Sciatic nerve (tissue), 2 donors: Measurements from ENCODE around the gene WDFY3. TPM values are rescaled to one million over a fixed set of nuclear protein-coding genes. Genes with fewer than 3 reads are reported as not detected.

Source experiments
- ATAC-seq: fragments of 200-7000 bp; cut with Tn5 transposase; one replicate; pipeline ENCODE4 v1.9.1; 2020; ENCODE audit warnings: mild to moderate bottlenecking, moderate library complexity
- DNase-seq: peaks from one replicate; pipeline ENCODE4 v3.0.0-alpha.2; 2020; ENCODE audit warnings: low spot score
- intact Hi-C: fragments of 100-400 bp; cut with DNase I; formaldehyde crosslinking; loops from one replicate; pipeline ENCODE4 v1.14.2; 2022
- total RNA-seq: library from RNA; stranded (reverse); fragmentation: NEBNext Ultra II Directional; extraction: Animal tissue kit (Norgen Biotek cat#: 25700); gene quantifications from one replicate; pipeline ENCODE4 v1.2.1, GENCODE V29; 2021
- donor health status: DM: no; HTN: no; CAD: no.
- donor health status: DM: no; HTN: no; CAD: no.

The WDFY3 gene
- total RNA-seq, 1 donor from 2014 or later, result 139 TPM

DNA sequence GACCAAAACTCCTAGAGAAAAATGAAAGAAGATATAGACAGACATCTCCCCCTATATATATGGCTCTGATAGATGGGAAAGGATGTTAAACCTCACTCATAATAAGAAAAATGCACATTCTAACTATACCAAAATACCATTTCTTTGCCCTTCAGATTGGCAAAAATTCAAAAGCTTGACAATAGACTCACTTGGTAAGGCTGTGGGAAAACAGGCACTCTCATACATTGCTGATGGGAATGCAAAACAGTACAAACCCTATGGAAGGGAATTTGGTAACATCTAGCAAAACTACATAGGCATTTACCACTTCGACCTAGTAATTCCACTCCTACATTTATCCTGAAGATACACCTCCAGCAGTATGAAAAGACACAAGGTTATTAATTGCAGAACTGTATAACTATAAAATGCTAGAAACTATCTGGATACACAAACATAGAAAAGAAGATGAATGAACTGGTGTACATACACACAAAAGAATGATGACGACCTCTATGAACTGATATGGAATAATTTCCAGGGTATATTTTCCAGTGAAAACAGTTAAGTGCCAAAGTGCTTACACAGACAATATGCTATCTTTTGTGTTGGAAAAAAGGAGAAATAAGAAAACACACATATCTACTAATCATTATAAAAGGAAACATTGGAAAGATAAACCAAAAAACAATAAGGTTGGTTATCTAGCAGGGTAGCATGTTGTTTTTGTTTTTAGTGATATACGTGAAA lies 48.5 kb downstream of the WDFY3 start:
- intact Hi-C loops, result no loop called here
- ATAC-seq (no peak), DNase-seq (no peak)

DNA sequence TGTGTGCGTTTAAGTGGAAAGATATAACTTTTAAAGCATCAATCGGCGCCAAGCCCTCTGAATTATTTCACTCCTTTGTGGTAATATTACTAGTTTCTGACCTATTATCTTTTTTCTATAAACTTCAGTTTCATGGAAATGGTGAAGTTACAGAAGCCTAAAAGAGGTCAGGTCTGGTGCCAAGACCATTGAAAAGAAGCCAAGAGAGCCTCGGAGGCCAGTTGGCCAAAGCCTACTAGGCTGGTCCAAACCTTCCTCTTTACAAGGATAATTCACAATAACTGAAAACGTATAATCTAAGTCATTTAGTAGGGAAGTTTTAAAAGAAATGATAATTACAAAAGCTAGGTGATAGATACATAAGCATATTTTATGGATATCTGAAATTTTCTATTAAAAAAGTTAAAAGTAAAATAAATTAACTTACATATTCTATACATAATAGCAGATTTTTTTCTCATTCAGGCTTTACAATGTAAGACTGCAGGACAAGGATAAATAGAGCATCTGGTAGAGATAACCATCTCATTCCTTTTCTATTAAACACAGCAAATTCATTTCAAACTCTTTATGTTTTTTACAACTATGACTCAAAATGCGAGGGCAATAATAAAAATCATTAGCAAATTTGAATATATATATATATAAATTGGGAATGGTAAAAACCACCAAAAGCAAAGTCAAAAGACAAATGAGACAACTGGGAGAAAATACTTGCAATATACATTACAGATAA lies 49.2 kb downstream of the WDFY3 start:
- DNase-seq, result no peak
- no peak for ATAC-seq
- intact Hi-C loops, result no loop called here

DNA sequence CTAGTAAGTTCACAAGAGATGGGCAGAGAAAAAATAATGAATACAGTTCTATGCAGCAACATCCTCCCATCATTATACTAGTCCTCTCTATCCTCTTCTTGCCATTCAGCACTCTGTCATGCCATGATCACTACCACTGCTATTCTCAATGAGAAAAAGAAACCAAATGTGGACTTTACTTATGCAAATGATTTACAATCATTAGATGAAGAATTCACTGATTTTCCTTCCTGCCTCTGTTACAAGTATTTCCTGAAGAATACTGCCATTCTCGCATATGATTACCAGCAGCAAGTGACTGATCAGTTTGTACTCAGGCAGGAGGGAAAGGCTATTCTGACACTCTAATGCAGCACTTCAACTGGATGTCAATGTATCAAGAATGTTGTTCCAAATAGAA lies 50.3 kb downstream of the WDFY3 start:
- DNase-seq, result no peak

DNA sequence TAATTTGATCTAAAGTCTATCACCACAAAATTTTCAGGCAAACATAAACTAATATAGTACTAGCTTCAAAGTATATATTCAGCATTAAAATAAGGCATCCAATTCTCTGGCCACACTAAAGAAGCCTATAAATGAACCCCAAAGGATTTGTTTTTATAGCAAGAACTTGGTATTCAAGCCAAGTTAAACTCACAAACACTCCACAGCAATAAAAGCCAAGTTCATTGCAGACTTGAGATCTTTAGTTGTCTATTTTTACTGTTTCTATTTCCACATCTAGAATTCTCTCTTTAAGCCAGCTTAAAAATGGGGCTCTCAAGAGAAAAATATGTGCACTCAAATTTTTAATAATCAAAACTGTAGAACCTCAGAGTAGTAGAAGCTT lies 51.1 kb downstream of the WDFY3 start:
- no peak for DNase-seq
- intact Hi-C loops, result no loop called here
- no peak for ATAC-seq

More for the DNA sequence above, 50.3 kb downstream of the WDFY3 start:
- intact Hi-C loops, result no loop called here
- no peak for ATAC-seq

DNA sequence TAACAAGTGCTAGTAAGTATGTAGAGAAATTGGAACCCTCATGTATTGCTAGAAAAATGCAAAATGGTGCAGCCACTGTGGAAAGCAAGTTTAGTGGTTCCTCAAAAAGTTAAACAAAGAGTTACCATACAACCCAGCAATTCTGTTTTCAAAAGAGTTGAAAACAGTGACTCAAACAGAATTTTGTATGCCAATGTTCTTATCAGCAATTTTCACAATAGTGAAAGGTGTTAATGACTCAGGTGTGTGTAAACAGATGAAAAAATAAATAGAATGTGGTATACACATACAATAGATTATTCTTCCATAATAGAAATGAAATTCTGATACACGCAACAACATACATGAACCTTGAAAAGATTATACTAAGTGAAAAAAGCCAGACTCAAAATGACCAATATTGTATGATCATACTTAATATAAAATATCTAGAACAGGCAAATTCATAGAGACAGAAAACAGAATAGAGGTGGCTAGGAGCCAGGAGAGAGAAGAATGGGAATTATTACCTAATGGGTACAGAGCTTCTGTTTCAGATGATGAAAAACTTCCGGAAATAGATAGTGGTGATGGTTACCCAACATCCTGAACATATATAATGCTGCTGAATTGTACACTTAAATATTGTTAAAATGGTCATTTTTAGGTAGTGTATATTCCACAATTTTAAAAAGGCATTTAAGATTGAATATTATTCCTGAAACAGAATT lies 51.6 kb downstream of the WDFY3 start:
- DNase-seq (no peak), ATAC-seq (no peak)
- intact Hi-C loops, result no loop called here

DNA sequence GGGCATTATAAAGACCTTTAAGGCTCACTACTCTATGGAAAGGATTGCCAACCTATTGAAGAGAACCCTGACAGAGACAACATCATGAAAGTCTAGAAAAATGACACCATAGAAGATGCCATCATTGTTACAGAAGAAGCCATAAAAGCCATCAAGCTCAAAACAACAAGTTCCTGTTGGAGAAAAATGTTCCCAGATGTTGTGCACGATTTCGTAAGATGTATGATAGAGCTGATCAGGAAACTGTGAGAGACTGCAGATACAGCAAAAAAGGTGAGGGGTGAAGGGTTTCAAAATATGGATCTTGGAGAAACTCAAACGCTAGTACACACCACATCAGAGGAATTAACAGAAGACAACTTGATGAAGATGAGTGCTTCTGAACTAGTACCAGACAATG lies 53.3 kb downstream of the WDFY3 start:
- ATAC-seq (no peak), DNase-seq (no peak)
- intact Hi-C loops, result no loop called here

DNA sequence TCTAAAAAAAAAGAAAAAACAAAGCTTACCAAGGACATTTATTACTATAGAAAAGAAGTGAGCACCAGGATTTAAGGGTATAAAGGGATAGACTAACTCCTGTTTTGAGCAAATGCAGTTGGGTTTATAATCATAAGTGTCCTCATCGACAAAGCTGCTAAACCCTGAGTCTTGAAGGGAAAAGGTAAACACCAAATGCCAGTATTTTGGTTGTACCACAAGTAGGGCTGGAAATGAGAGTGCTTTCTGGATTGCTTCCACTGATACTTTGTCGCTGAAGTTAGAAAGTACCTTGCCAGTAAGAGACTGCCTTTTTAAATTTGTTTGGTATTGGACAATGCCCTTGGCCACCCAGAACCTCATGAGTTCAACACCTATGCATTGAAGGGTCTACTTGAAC lies 53.7 kb downstream of the WDFY3 start:
- intact Hi-C loops, result no loop called here
- ATAC-seq, result no peak
- DNase-seq, result no peak

DNA sequence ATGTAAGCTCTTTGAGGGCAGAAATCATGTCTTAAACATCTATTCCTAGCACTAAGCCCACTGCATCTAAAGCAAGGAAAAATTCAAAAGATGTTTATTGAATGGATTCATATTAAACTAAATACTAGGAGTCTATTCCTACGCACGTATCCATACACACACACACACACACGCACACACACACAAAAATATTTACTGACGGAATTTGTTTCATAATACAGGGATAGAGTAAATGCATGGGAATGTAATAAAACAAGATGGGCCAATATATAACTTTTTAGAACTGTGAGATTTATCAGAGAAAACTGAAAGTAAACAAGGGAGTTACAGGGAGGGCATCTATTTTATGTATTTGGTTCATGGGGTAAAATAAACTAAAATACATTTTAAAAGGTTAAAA lies 57.6 kb downstream of the WDFY3 start:
- no peak for DNase-seq
- intact Hi-C loops, result no loop called here
- ATAC-seq, result no peak

DNA sequence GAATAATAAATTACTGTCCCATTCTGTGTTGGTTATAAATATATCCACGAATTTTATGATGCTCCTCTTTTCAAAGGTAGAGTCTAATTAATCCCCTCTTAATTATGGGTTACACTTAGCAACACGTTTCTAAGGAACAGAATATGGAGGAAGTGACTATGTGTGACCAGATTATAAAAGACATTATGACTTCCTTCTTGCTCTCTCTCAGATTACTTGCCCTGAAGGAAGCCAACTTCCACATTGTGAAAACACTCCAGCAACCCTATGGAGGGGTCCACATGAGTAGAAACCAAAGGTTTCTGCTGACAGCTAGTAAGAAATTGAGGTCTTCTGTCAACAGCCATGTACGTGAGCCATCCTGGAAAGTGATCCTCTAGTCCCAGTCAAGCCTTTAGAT lies 59.3 kb downstream of the WDFY3 start:
- intact Hi-C loops, result no loop called here
- DNase-seq (no peak), ATAC-seq (no peak)

DNA sequence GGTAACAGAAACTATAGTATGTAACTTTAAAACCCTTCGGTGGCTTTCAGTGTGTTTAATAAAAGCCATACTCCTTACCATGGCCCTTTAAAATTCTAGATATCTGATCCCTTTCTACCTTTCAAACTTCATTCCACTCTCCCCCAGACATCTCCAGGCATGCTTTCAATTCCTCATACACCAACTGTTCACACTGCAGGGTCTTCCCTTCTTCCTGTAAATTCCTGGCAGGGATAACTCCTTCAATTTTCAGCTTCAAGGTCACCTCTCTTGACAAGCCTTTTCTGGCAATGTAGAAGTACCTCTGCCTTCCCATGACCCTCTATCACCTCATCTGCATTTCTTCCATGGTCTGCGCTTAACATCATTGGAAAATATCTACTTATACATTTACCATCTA lies 60.8 kb downstream of the WDFY3 start:
- no peak for DNase-seq

DNA sequence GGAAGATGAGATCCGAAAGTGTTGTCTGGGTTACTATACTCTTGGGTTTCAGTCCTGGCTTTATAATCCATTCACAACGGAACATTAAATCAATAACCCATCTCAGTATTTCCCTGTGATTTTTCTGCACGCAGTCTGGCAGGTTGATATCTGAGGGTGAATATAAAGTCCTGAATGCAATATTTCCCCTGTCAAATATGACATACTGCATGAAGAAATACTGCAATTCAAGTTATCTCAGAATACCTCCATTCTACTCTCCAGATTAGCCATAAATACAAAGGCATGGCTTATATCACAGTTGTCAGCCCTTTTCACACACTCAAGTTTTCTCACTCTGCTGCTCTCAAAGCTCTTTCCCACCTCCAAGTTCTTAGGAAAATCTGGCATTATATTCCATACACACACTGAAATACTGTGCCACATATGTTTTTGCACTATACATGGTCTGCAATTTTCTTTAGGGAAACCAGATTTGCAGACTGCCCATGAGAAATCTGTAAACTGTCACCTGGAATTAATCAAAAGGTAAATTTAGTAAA lies 64.7 kb downstream of the WDFY3 start:
- ATAC-seq (no peak), DNase-seq (no peak)
- intact Hi-C loops, result no loop called here

More for the DNA sequence above, 60.8 kb downstream of the WDFY3 start:
- intact Hi-C loops, result no loop called here
- ATAC-seq, result no peak

DNA sequence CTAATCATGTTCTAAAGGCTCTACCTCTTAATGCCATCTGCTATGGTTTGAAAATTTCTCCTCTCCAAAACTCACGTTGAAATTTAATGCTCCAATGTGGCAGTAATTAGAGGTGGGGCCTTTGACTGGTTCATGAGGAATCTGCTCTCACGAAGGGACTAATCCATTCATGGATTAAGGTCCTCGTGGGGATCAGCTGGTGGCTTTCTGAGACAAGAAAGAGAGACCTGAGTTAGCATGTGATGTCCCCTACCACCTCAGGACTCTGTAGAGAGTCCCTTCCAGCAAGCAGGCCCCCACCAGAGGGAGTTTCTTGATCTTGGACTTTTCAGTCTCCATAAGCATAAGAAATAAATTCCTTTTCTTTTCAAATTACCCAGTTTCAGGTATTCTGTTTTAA lies 65.3 kb downstream of the WDFY3 start:
- no peak for ATAC-seq
- intact Hi-C loops, result no loop called here

DNA sequence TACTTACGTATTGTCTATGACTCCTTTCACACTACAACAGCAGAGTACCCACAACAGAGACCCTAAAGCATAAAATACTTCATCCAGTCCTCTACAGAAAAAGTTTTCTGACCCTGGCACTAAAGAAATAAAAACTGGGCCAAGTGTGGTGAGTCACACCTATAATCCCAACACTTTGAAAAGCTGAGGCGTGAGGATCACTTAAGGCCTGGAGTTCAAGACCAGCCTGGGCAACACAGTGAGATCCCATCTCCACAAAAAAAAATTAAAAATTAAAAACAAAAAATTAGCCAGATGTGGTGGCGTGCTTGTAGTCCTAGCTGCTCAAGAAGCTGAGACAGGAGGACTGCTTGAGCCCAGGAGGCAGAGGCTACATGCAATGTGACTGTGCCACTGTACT lies 66.9 kb downstream of the WDFY3 start:
- ATAC-seq (no peak), DNase-seq (no peak)
- intact Hi-C loops, result no loop called here

More for the DNA sequence above, 65.3 kb downstream of the WDFY3 start:
- DNase-seq, result no peak

DNA sequence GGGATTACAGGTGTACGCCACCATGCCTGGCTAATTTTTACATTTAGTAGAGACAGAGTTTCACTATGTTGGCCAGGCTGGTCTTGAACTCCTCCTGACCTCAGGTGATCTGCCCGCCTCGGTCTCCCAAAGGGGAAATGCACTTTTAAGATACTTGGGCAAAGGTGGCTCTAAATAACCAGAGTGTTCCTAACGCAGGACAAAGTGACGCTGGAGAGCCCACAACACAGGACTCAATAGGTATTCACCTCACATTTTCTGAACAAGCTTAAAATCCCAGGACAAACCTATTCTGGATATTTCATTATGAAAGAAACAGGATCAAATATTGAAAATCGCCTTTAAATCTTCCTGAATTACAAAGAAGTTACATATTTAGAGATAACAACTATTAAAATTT lies 69.0 kb downstream of the WDFY3 start:
- intact Hi-C loops, result no loop called here
- DNase-seq, result no peak
- no peak for ATAC-seq

DNA sequence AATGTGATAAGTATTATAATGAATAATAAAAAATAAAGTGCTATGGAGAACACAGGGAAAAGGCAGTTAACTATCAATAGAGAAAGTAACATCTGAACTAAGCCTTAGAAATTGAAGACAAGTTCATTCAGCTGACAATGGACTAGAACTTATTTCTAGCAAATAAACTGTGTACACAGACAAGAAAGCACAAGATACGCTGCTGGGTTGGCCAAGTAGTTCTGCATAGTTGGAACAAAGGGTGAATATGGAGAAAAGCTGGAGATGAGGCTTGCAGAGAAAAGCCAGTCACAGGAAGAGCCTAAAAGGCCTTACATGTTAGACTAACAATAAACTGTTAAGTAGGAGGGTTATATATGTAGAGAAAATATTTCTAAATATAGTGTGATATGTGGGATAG lies 71.2 kb downstream of the WDFY3 start:
- DNase-seq, result no peak
- intact Hi-C loops, result no loop called here
- no peak for ATAC-seq

DNA sequence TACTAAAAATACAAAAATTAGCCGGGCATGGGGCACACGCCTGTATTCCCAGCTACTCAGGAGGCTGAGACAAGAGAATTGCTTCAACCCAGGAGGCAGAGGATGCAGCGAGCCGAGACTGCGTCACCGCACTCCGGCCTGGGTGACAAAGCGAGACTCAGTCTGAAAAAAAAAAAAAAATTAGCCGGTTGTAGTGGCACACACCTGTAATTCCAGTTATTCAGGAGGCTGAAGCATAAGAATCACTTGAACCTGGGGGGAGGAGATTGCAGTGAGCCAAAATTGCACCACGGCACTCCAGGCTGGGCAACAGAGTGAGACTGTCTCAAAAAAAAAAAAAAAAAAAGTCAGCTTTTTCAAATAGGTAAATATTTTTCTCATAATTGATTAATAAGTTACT lies 71.9 kb downstream of the WDFY3 start:
- no peak for DNase-seq
- no peak for ATAC-seq
- intact Hi-C loops, result no loop called here

DNA sequence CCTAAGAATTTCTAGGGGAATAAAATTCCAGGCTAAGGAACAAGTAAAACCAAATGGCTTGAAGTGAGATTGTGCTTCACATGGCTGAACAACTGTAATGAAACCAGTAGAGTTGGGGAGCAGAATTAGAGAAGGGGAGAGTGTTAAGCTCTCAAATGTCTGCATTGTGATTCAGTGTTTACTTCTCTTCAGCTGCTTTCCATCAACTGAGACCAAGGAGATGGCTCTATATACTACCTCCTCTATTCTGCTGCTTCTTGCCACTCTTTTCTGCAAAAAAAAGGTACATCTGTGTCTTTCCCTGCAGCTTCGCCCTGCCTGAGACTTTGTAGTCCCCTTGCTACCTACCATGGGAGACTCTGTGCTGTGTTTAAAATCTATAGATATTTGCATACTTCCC lies 73.5 kb downstream of the WDFY3 start:
- no peak for ATAC-seq

DNA sequence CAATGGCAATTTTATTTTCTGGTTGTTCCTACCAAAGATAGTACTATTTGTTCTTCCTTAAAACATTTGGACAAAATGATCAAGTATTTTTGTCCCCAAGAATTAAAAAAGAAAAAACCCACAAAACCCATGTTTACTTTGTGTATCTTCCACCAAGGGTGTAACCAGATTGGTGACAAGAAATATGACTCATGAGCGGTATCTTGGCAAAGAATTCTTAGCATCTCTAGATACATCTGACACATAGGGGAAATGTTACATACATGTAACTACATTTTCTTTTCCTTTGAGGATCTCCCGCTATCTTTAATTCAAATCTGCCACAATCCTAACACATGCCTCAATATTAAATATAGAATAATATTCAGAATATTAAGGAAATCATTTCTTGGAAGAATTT lies 78.7 kb downstream of the WDFY3 start:
- DNase-seq (no peak), ATAC-seq (no peak)
- intact Hi-C loops, result no loop called here

More for the DNA sequence above, 73.5 kb downstream of the WDFY3 start:
- intact Hi-C loops, result no loop called here
- no peak for DNase-seq

DNA sequence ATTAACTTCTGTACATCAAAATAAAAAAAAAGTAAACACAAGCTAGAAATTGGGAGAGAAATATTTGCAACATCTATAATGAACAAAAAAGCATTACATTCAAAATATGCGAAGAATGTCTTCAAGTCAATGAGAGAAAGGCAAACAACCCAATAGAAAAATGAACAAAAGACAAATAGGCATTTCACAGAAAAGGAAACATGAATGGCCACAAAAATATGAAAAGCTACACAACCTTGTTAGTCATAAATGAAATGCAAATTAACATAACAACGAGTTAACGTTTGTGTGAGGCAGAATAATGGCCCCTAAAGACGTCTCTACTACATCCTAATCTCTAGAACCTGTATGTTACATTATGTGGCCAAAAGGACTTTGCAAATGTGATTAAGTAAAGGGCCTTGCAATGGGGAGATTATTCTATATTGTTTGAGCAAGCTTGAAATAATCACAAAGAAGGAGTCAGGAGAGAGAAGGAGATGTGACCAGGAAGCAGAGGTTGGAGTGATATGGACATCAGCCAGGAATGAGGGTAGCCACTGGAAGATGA lies 86.8 kb downstream of the WDFY3 start:
- DNase-seq, result no peak
- no peak for ATAC-seq
- intact Hi-C loops, result no loop called here

DNA sequence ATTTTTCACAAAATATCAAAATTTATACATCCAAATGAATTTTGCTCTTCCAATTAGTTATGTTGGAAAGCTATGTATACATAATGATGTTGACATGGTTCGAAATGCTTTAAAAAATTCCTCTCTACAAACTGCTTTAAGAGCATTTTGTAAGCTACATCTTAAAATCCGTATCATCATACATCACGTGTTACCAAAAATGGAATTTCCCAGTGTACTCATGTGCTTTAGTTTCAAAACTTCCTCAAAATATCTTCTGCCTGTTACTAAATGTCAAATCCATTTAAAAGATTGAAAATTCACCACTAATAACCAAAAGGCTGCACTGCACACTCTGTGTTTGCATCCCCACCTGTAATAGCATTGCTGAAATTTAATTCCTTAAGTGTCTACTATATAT lies 87.9 kb downstream of the WDFY3 start:
- ATAC-seq, result no peak
- intact Hi-C loops, result no loop called here
- no peak for DNase-seq
